H1 (cell line): Measurements from ENCODE around the gene LRRTM4. TPM values are rescaled to one million over a fixed set of nuclear protein-coding genes. Genes with fewer than 3 reads are reported as not detected.

Experiments
- CTCF ChIA-PET: fragments of 300-600 bp; sonication (Branson Sonifier 250); formaldehyde crosslinking; loops from one replicate; lab custom pipeline; 2021; ENCODE audit not compliant: partially characterized antibody; lab: Charles Lee
- POLR2A ChIA-PET: fragments of 300-600 bp; sonication (Branson Sonifier 250); formaldehyde crosslinking; loops from one replicate; lab custom pipeline; 2021; ENCODE audit warnings: inconsistent platforms; ENCODE audit not compliant: partially characterized antibody; lab: Charles Lee
- DNase-seq, 2 experiments: peaks; one replicate each; pipeline versions ENCODE4 v3.0.0 to v3.0.0-alpha.2; 2010 to 2022; ENCODE audit warnings: low spot score in 2 of 2, low read depth in 1 of 2, mixed read lengths in 1 of 2
- FAIRE-seq: peaks from 2 replicates; lab custom pipeline; 2011; peaks lifted over from hg19 to GRCh38; lab: Jason Lieb, UNC
- H2AFZ ChIP-seq: 2 replicates; pipeline ENCODE4 v1.8.1; 2012; ENCODE audit warnings: low read length, inconsistent platforms
- H2AK5ac ChIP-seq: 2 replicates; pipeline ENCODE4 v1.6.1; 2013; ENCODE audit warnings: low read depth, low read length
- H2BK120ac ChIP-seq: replicated peaks from 2 replicates; pipeline ENCODE3; 2013; ENCODE audit warnings: low read depth, low read length, inconsistent platforms
- H2BK12ac ChIP-seq: 2 replicates; pipeline ENCODE4 v1.6.1; 2013; ENCODE audit warnings: low read depth, low read length
- H2BK15ac ChIP-seq: 2 replicates; pipeline ENCODE4 v1.6.1; 2013; ENCODE audit warnings: low read length
- H2BK20ac ChIP-seq: 2 replicates; pipeline ENCODE4 v1.6.1; 2013; ENCODE audit warnings: low read length
- H2BK5ac ChIP-seq: 2 replicates; pipeline ENCODE4 v1.6.1; 2013; ENCODE audit warnings: low read depth, low read length
- H3K14ac ChIP-seq: 2 replicates; pipeline ENCODE4 v1.6.1; 2013; ENCODE audit warnings: inconsistent platforms; ENCODE audit not compliant: insufficient read length
- H3K18ac ChIP-seq: 2 replicates; pipeline ENCODE4 v1.6.1; 2013; ENCODE audit warnings: low read length; ENCODE audit errors: extremely low read depth
- H3K23ac ChIP-seq: 2 replicates; pipeline ENCODE4 v1.6.1; 2013; ENCODE audit warnings: inconsistent platforms; ENCODE audit not compliant: insufficient read length
- H3K23me2 ChIP-seq: 2 replicates; pipeline ENCODE4 v1.6.1; 2013; ENCODE audit warnings: low read depth, low read length
- H3K27ac ChIP-seq: 2 replicates; pipeline ENCODE4 v1.6.1; 2011; ENCODE audit warnings: low read depth, low read length, inconsistent platforms
- H3K27me3 ChIP-seq, 4 experiments: replicated peaks in 1 of 4; 1 replicate in 1 of 4; 2 replicates in 3 of 4; pipeline versions ENCODE4 v1.6.1 to v1.8.1; 2011 to 2013; ENCODE audit warnings: low read length in 3 of 4, mild to moderate bottlenecking in 3 of 4, inconsistent platforms in 2 of 4, mixed read lengths in 2 of 4, moderate library complexity in 1 of 4; ENCODE audit not compliant: control insufficient read depth in 3 of 4, insufficient read depth in 3 of 4; ENCODE audit errors: extremely low read depth in 1 of 4
- H3K36me3 ChIP-seq, 4 experiments: 2 replicates each; pipeline versions ENCODE4 v1.6.1 to v1.8.1; 2011 to 2013; ENCODE audit warnings: mild to moderate bottlenecking in 4 of 4, low read length in 3 of 4, moderate library complexity in 2 of 4, control low read depth in 1 of 4, inconsistent platforms in 1 of 4; ENCODE audit not compliant: insufficient read depth in 4 of 4, control insufficient read depth in 2 of 4
- H3K4ac ChIP-seq: replicated peaks from 2 replicates; pipeline ENCODE3; 2013; ENCODE audit warnings: low read length, low read depth, mixed read lengths, inconsistent platforms; ENCODE audit not compliant: insufficient read length
- H3K4me1 ChIP-seq, 4 experiments: replicated peaks in 1 of 4; 1 replicate in 1 of 4; 2 replicates in 3 of 4; pipeline versions ENCODE4 v1.6.1 to v1.8.1; 2011 to 2013; ENCODE audit warnings: low read length in 3 of 4, inconsistent platforms in 2 of 4, mixed read lengths in 1 of 4; ENCODE audit not compliant: insufficient read depth in 4 of 4, control insufficient read depth in 3 of 4
- H3K4me2 ChIP-seq, 2 experiments: 2 replicates each; pipeline versions ENCODE4 v1.6.1 to v1.8.1; 2011 to 2013; ENCODE audit warnings: low read depth in 2 of 2, low read length in 2 of 2, control low read depth in 1 of 2, inconsistent platforms in 1 of 2, mild to moderate bottlenecking in 1 of 2; ENCODE audit not compliant: insufficient read depth in 1 of 2
- H3K4me3 ChIP-seq, 4 experiments: fragments of 200-600, 300-600 bp in 1 of 4; sonication (generic), shearing (Covaris generic), sonication (Bioruptor Twin) in 1 of 4; 2 replicates each; pipeline versions ENCODE4 v1.5.1 to v1.8.1; 2011 to 2016; ENCODE audit warnings: low read length in 4 of 4, low read depth in 3 of 4, control low read depth in 2 of 4, inconsistent platforms in 2 of 4, mild to moderate bottlenecking in 2 of 4, mixed read lengths in 1 of 4, moderate library complexity in 1 of 4; ENCODE audit not compliant: insufficient read depth in 2 of 4; ENCODE audit errors: extremely low read depth in 1 of 4
- H3K56ac ChIP-seq: replicated peaks from 2 replicates; pipeline ENCODE3; 2013; ENCODE audit warnings: low read depth, mild to moderate bottlenecking, mixed read lengths, low read length, inconsistent platforms; ENCODE audit not compliant: insufficient read length
- H3K79me1 ChIP-seq: 2 replicates; pipeline ENCODE4 v1.6.1; 2013; ENCODE audit warnings: low read depth, low read length, control low read depth
- H3K79me2 ChIP-seq, 2 experiments: 2 replicates each; pipeline versions ENCODE4 v1.6.1 to v1.8.1; 2012 to 2013; ENCODE audit warnings: low read length in 2 of 2, mild to moderate bottlenecking in 2 of 2, inconsistent platforms in 1 of 2; ENCODE audit not compliant: insufficient read depth in 2 of 2, control insufficient read depth in 1 of 2
- H3K9ac ChIP-seq, 4 experiments: replicated peaks in 1 of 4; 1 replicate in 1 of 4; 2 replicates in 3 of 4; pipeline versions ENCODE4 v1.6.1 to v1.8.1; 2011 to 2013; ENCODE audit warnings: low read depth in 3 of 4, low read length in 3 of 4, control low read depth in 2 of 4, mild to moderate bottlenecking in 2 of 4, moderate library complexity in 2 of 4, inconsistent platforms in 1 of 4; ENCODE audit errors: extremely low read depth in 1 of 4
- H3K9me3 ChIP-seq, 2 experiments: 2 replicates each; pipeline versions ENCODE4 v1.6.1 to v1.8.1; 2012 to 2013; ENCODE audit warnings: mild to moderate bottlenecking in 2 of 2, moderate library complexity in 2 of 2, control low read depth in 1 of 2, inconsistent platforms in 1 of 2, low read depth in 1 of 2, low read length in 1 of 2, mixed read lengths in 1 of 2; ENCODE audit not compliant: insufficient read depth in 2 of 2
- H4K20me1 ChIP-seq, 2 experiments: replicated peaks in 1 of 2; 2 replicates each; pipeline versions ENCODE3 to v1.8.1; 2011 to 2013; ENCODE audit warnings: inconsistent platforms in 2 of 2, low read length in 2 of 2, mild to moderate bottlenecking in 1 of 2; ENCODE audit not compliant: insufficient read depth in 2 of 2, control insufficient read depth in 1 of 2
- H4K5ac ChIP-seq: 2 replicates; pipeline ENCODE4 v1.6.1; 2013; ENCODE audit warnings: low read length, low read depth, mixed read lengths, inconsistent platforms; ENCODE audit not compliant: insufficient read length
- H4K8ac ChIP-seq: 2 replicates; pipeline ENCODE4 v1.8.0; 2013; ENCODE audit warnings: mild to moderate bottlenecking, moderate library complexity, low read length, inconsistent platforms; ENCODE audit not compliant: insufficient read depth; ENCODE audit errors: extremely low read depth
- H4K91ac ChIP-seq: replicated peaks from 2 replicates; pipeline ENCODE3; 2013; ENCODE audit warnings: low read length, mixed read lengths, inconsistent platforms; ENCODE audit not compliant: insufficient read length
- CEBPB ChIP-seq: IDR thresholded peaks from 2 replicates; pipeline ENCODE4 v1.6.1; 2012; ENCODE audit warnings: low read depth, low read length
- SIN3A ChIP-seq, 2 experiments: IDR thresholded peaks in 1 of 2; conservative IDR thresholded peaks in 1 of 2; 2 replicates each; pipeline ENCODE4 v1.6.1; 2011 to 2012; ENCODE audit warnings: low read length in 2 of 2, improper control_type of control experiment in 1 of 2, low read depth in 1 of 2, mild to moderate bottlenecking in 1 of 2
- ZNF274 ChIP-seq: IDR thresholded peaks from 2 replicates; pipeline ENCODE4 v1.7.0; 2012; ENCODE audit warnings: low read length, borderline replicate concordance; ENCODE audit errors: extremely low read depth
- WGBS, 2 experiments: shearing (Covaris generic) in 1 of 2; methylation state at CpG; one replicate each; pipeline versions ENCODE4 v1.1.6 to v1.1.7; 2013 to 2015; ENCODE audit warnings: low lambda C conversion rate in 2 of 2, mixed read lengths in 2 of 2, inconsistent platforms in 1 of 2, low coverage in 1 of 2, missing lambda C conversion rate in 1 of 2; ENCODE audit not compliant: insufficient replicate concordance in 2 of 2, insufficient coverage in 1 of 2, insufficient read length in 1 of 2; ENCODE audit errors: extremely low coverage in 1 of 2, missing lambda C conversion rate in 1 of 2; 5-methylcytosine and 5-hydroxymethylcytosine counted together
- polyA plus RNA-seq, 7 experiments: library from polyadenylated mRNA; depleted of rRNA in 3 of 7; stranded (reverse) in 5 of 7; unstranded in 2 of 7; fragments of >200 nt in 5 of 7; fragments of 200-250 nt in 2 of 7; gene quantifications; 1 replicate in 5 of 7; 2 replicates in 1 of 7; 4 replicates in 1 of 7; pipeline versions ENCODE4 v1.2.1 to v1.2.3, GENCODE V29; 2011 to 2013; ENCODE audit warnings: missing spikeins in 2 of 7, mixed read lengths in 2 of 7
- total RNA-seq: library from RNA; stranded (reverse); fragmentation: NEBNext Ultra II Directional; extraction: Animal tissue kit (Norgen Biotek cat#: 25700); gene quantifications from 2 replicates; pipeline ENCODE4 v1.2.1, GENCODE V29; 2021

Gene LRRTM4
- total and polyA plus RNA-seq, 2 of the 8 experiments (the other 6 are each of a cell fraction or from before 2014, with no cell fraction given) = 3.6 to 9.5 TPM

GRCh38 chr2:77519164-77519887, 2.9 kb downstream of the LRRTM4 start:
- Histone ChIP-seq H2BK5ac (peak overlapping the region; percentile 54; the same call in 1 of the 2 replicates), H3K9me3 (no peaks in the 10 kb centered on the region), H4K20me1 (no peaks in the 10 kb centered on the region), H3K4me2 (no peak overlapping the region; a peak in 1 of 4 replicates), H3K4me1 (peaks cover 0 to 19% (median 14%) of the 10 kb centered on the region in 4 experiments; a peak in 6 of 7 replicates), H3K27me3 (no peaks in the 10 kb centered on the region), H3K36me3 (peaks cover 0 to 6% (median 1%) of the 10 kb centered on the region in 4 experiments; a peak in 4 of 8 replicates), H3K79me2 (peaks cover 0 to 54% of the 10 kb centered on the region in 2 experiments; a peak in 2 of 4 replicates), H3K27ac (0 out of 2 replicates have a peak overlapping the region, but pooled peaks have one; percentile 54), H4K5ac (no peak overlapping the region), H2AK5ac (no peak overlapping the region), H2BK12ac (peak overlapping the region; percentile 70; the same call in 1 of the 2 replicates), H3K4ac (no peak overlapping the region), H2BK15ac (no peak overlapping the region), H3K4me3 (peak overlapping the region in 1 of 4 experiments; percentile 56; a peak in 1 of 8 replicates), H2AFZ (no peak overlapping the region), H4K8ac (no peak overlapping the region), H3K23me2 (0 out of 2 replicates have a peak, but pooled peaks cover 2% of the 10 kb centered on the region), H3K18ac (peak overlapping the region; percentile 64; the same call in 1 of the 2 replicates), H3K9ac (no peak overlapping the region), H3K14ac (no peak overlapping the region), H3K56ac (no peak overlapping the region), H3K23ac (no peak overlapping the region), H2BK120ac (peak overlapping the region; percentile 67), H3K79me1 (no peaks in the 10 kb centered on the region), H2BK20ac (peak overlapping the region; percentile 93), H4K91ac (peak overlapping the region; percentile 87)
- WGBS, 2 experiments = 89% methylated on average over 14 of the region's 14 CpGs; no CpG with 5 or more reads in 1 of the 2 experiments
- DNase-seq = no peak
- CTCF ChIA-PET = interaction anchor here (0.7 kb wide), 1 partner anchor 9 kb away, joined by 3 read pairs; no protein-coding TSS in a partner anchor
- peak; percentile 36 for FAIRE-seq
- POLR2A ChIA-PET = interaction anchor here (1.6 kb wide), 1 partner anchor 14 kb away, joined by 4 read pairs; no protein-coding TSS in a partner anchor
- TF ChIP-seq CEBPB (no peak), ZNF274 (no peak), SIN3A (conservative IDR thresholded peaks at IDR 0.05 in 1 of 2, IDR thresholded peaks at IDR 0.05 in 1 of 2; ENCODE audit: low read depth in 1 of 2, low read length in 2 of 2) (no peak)
